B cell (primary cell): Measurements from ENCODE around the gene CACNG6. TPM values are rescaled to one million over a fixed set of nuclear protein-coding genes. Genes with fewer than 3 reads are reported as not detected.

Experiments used
- ATAC-seq: fragments of 200-7000 bp; cut with Tn5 transposase; one replicate; pipeline ENCODE4 v1.10.0; 2021; ENCODE audit warnings: low read depth, mild to moderate bottlenecking, moderate number of reproducible peaks, moderate library complexity
- CTCF ChIA-PET: fragments of 350-600 bp; sonication (Branson Sonifier 250); formaldehyde crosslinking; loops from one replicate; lab custom pipeline; 2021; ENCODE audit warnings: antibody characterized with exemption, inconsistent platforms; lab: Charles Lee
- POLR2A ChIA-PET: fragments of 350-600 bp; sonication (Branson Sonifier 250); formaldehyde crosslinking; loops from one replicate; lab custom pipeline; 2021; ENCODE audit warnings: antibody characterized with exemption; lab: Charles Lee
- DNase-seq: peaks from one replicate; pipeline ENCODE4 v3.0.0; 2013
- H2AFZ ChIP-seq: 2 replicates; pipeline ENCODE4 v1.6.1; 2012; ENCODE audit warnings: mild to moderate bottlenecking, low read depth, low read length; ENCODE audit not compliant: insufficient read depth, poor library complexity, severe bottlenecking
- H3K27ac ChIP-seq, 2 donors: 1 replicate in 1 of 2; 2 replicates in 1 of 2; pipeline ENCODE4 v1.5.1; 2012 to 2013; ENCODE audit warnings: low read length in 2 of 2, mild to moderate bottlenecking in 2 of 2, moderate library complexity in 1 of 2
- H3K27me3 ChIP-seq, 4 experiments: fragments of 200-600 bp in 1 of 4; sonication (generic) in 1 of 4; replicated peaks in 1 of 4; 1 replicate in 2 of 4; 2 replicates in 2 of 4; pipeline versions ENCODE4 v1.6.1 to v1.7.0; 2013 to 2016; ENCODE audit warnings: low read length in 3 of 4, mild to moderate bottlenecking in 2 of 4, mixed read lengths in 1 of 4, moderate library complexity in 1 of 4; ENCODE audit not compliant: insufficient read depth in 4 of 4, control insufficient read depth in 3 of 4; ENCODE audit errors: control extremely low read depth in 1 of 4
- H3K36me3 ChIP-seq, 2 experiments: replicated peaks in 1 of 2; 1 replicate in 1 of 2; 2 replicates in 1 of 2; pipeline versions ENCODE4 v1.6.1 to v1.7.1; 2013; ENCODE audit warnings: low read length in 1 of 2; ENCODE audit not compliant: insufficient read depth in 2 of 2, control insufficient read depth in 1 of 2; ENCODE audit errors: control extremely low read depth in 1 of 2, extremely low read depth in 1 of 2
- H3K4me1 ChIP-seq, 2 donors: fragments of 200-600 bp in 1 of 2; sonication (generic) in 1 of 2; 1 replicate in 1 of 2; 2 replicates in 1 of 2; pipeline versions ENCODE4 v1.5.1 to v1.6.1; 2013 to 2017; ENCODE audit warnings: low read length in 2 of 2; ENCODE audit not compliant: control insufficient read depth in 2 of 2, insufficient read depth in 2 of 2
- H3K4me2 ChIP-seq: replicated peaks from 2 replicates; pipeline ENCODE3; 2012; ENCODE audit warnings: mild to moderate bottlenecking, low read depth, low read length; ENCODE audit not compliant: poor library complexity, severe bottlenecking
- H3K4me3 ChIP-seq, 5 experiments: fragments of 200-600 bp in 1 of 5; sonication (generic) in 1 of 5; 1 replicate in 3 of 5; 2 replicates in 2 of 5; pipeline versions ENCODE4 v1.5.1 to v1.7.0; 2011 to 2016; ENCODE audit warnings: low read length in 4 of 5, mild to moderate bottlenecking in 4 of 5, low read depth in 2 of 5, control low read depth in 1 of 5, moderate library complexity in 1 of 5; ENCODE audit not compliant: insufficient read depth in 1 of 5; ENCODE audit errors: control extremely low read depth in 1 of 5, extremely low read depth in 1 of 5
- H3K79me2 ChIP-seq: fragments of 200-600 bp; sonication (generic); one replicate; pipeline ENCODE4 v1.6.0; 2016; ENCODE audit warnings: low read length; ENCODE audit not compliant: control insufficient read depth, insufficient read depth
- H3K9ac ChIP-seq: fragments of 200-600 bp; sonication (generic); 2 replicates; pipeline ENCODE4 v1.6.1; 2017; ENCODE audit warnings: mild to moderate bottlenecking, low read length, moderate library complexity
- H3K9me3 ChIP-seq, 3 donors: one replicate each; pipeline versions ENCODE4 v1.6.1 to v1.7.1; 2013; ENCODE audit warnings: low read length in 2 of 3; ENCODE audit not compliant: control insufficient read depth in 2 of 3, insufficient read depth in 1 of 3; ENCODE audit errors: control extremely low read depth in 1 of 3
- H4K20me1 ChIP-seq: 2 replicates; pipeline ENCODE4 v1.6.0; 2012; ENCODE audit warnings: mild to moderate bottlenecking, low read length; ENCODE audit not compliant: insufficient read depth, control insufficient read depth, poor library complexity, severe bottlenecking
- H3K27ac Mint-ChIP-seq: one replicate; pipeline ENCODE4 v1.8.0; 2021; ENCODE audit warnings: mixed read lengths
- H3K27me3 Mint-ChIP-seq: one replicate; pipeline ENCODE4 v1.8.0; 2021; ENCODE audit warnings: mixed read lengths
- H3K4me1 Mint-ChIP-seq: one replicate; pipeline ENCODE4 v1.8.0; 2021; ENCODE audit warnings: mixed read lengths
- H3K4me3 Mint-ChIP-seq: one replicate; pipeline ENCODE4 v1.8.0; 2021; ENCODE audit warnings: mixed read lengths
- H3K9me3 Mint-ChIP-seq: one replicate; pipeline ENCODE4 v1.8.0; 2022; ENCODE audit warnings: mixed read lengths; ENCODE audit not compliant: insufficient read depth
- EZH2 ChIP-seq: IDR thresholded peaks from 2 replicates; pipeline ENCODE4 v1.6.1; 2012; ENCODE audit warnings: borderline replicate concordance, low read depth, mild to moderate bottlenecking, moderate library complexity, low read length; ENCODE audit not compliant: insufficient read depth, poor library complexity, severe bottlenecking
- WGBS: methylation state at CpG from one replicate; pipeline ENCODE4 v1.1.5; 2013; ENCODE audit warnings: missing lambda C conversion rate; ENCODE audit not compliant: insufficient coverage; 5-methylcytosine and 5-hydroxymethylcytosine counted together
- intact Hi-C: fragments of 100-400 bp; cut with micrococcal nuclease; formaldehyde crosslinking; loops from one replicate; pipeline ENCODE4 v1.10.0; 2022
- polyA plus RNA-seq: library from polyadenylated mRNA; depleted of rRNA; stranded (reverse); fragments of >200 nt; gene quantifications from 2 replicates; pipeline ENCODE4 v1.2.3, GENCODE V29; 2012
- total RNA-seq, 2 donors: library from RNA; stranded (reverse); fragments of 120-200 nt in 1 of 2; gene quantifications; 1 replicate in 1 of 2; 2 replicates in 1 of 2; pipeline versions ENCODE4 v1.2.3 to v1.2.4, GENCODE V29; 2013 to 2022
- TF ChIP-seq, protein P1 (sequence below): fragments of 200-600 bp; IDR thresholded peaks from one replicate; pipeline ENCODE4 v1.8.0; 2022; ENCODE audit warnings: antibody characterized with exemption, mild to moderate bottlenecking

CACNG6 gene
- total and polyA plus RNA-seq, 2 donors (not counting 1 experiment from before 2014, with no cell fraction given), result not detected

DNA sequence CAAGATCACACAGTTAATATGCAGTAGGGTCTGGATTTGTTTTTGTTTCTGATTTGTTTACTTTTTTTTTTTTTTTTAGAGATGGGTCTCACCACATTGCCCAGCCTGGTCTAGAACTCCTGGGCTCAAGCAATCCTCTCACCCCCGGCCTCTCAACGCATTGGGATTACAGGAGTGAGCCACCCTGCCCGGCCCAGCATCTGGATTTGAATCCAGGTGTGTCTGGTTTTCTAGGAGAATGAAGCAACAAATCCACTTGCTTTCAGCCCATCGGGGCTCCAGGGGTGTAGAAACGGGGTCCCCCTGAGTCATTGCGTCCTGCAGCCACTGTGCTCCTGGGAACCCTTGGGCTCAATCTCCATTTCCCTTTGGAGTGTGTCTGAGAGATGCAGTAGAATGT, 22.1 kb upstream of the CACNG6 start:
- Mint-ChIP-seq H3K4me3 (no peak overlapping the region), H3K9me3 (no peaks in the 10 kb centered on the region), H3K27me3 (peaks cover 28% of the 10 kb centered on the region), H3K27ac (no peak overlapping the region), H3K4me1 (no peaks in the 10 kb centered on the region)
- TF ChIP-seq EZH2, result no peak
- TF ChIP-seq, protein P1, sequence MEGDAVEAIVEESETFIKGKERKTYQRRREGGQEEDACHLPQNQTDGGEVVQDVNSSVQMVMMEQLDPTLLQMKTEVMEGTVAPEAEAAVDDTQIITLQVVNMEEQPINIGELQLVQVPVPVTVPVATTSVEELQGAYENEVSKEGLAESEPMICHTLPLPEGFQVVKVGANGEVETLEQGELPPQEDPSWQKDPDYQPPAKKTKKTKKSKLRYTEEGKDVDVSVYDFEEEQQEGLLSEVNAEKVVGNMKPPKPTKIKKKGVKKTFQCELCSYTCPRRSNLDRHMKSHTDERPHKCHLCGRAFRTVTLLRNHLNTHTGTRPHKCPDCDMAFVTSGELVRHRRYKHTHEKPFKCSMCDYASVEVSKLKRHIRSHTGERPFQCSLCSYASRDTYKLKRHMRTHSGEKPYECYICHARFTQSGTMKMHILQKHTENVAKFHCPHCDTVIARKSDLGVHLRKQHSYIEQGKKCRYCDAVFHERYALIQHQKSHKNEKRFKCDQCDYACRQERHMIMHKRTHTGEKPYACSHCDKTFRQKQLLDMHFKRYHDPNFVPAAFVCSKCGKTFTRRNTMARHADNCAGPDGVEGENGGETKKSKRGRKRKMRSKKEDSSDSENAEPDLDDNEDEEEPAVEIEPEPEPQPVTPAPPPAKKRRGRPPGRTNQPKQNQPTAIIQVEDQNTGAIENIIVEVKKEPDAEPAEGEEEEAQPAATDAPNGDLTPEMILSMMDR, result no peak
- CTCF ChIA-PET, result no interaction called here
- no peak overlapping the region for H3K9ac ChIP-seq
- no peak overlapping the region for H3K4me2 ChIP-seq
- no peaks in the 10 kb centered on the region for H3K79me2 ChIP-seq
- DNase-seq, result no peak
- H3K27me3 ChIP-seq, result peaks cover 0 to 13% (median 2%) of the 10 kb centered on the region in 4 experiments
- H3K36me3 ChIP-seq, result no peaks in the 10 kb centered on the region
- peaks cover 0 to 15% (median 0%) of the 10 kb centered on the region in 3 donors for H3K9me3 ChIP-seq
- no peaks in the 10 kb centered on the region for H4K20me1 ChIP-seq
- no peak overlapping the region for H3K4me3 ChIP-seq
- intact Hi-C loops, result no loop called here
- POLR2A ChIA-PET, result no interaction called here
- no peaks in the 10 kb centered on the region for H3K4me1 ChIP-seq
- 90% methylated on average over 3 of the region's 6 CpGs for WGBS
- no peak overlapping the region for H2AFZ ChIP-seq
- H3K27ac ChIP-seq, result no peak overlapping the region
- ATAC-seq, result no peak

- Histone ChIP-seq H3K79me2 (no peaks in the 10 kb centered on the region), H2AFZ (no peak overlapping the region), H3K4me1 (no peaks in the 10 kb centered on the region), H3K4me3 (no peak overlapping the region), H3K27ac (no peak overlapping the region), H4K20me1 (no peaks in the 10 kb centered on the region), H3K9me3 (peaks cover 0 to 22% (median 0%) of the 10 kb centered on the region in 3 donors), H3K9ac (no peak overlapping the region), H3K27me3 (peaks cover 0 to 12% (median 1%) of the 10 kb centered on the region in 4 experiments), H3K4me2 (no peak overlapping the region), H3K36me3 (no peaks in the 10 kb centered on the region)
- Mint-ChIP-seq H3K27ac (no peak overlapping the region), H3K9me3 (no peaks in the 10 kb centered on the region), H3K4me1 (no peaks in the 10 kb centered on the region), H3K4me3 (no peak overlapping the region), H3K27me3 (peaks cover 20% of the 10 kb centered on the region)
- ChIA-PET CTCF (no interaction called here), POLR2A (no interaction called here)
- ATAC-seq (no peak), DNase-seq (no peak)
- TF ChIP-seq, protein P1, result no peak
- TF ChIP-seq EZH2, result no peak
- intact Hi-C loops, result no loop called here
- WGBS, result 5% methylated on average over 9 of the region's 10 CpGs
Measured at GRCh38 chr19:53971673-53972072, 19.8 kb upstream of the CACNG6 start.
